Body of pancreas (tissue), 4 donors: ENCODE measurements around the gene CLK3.

Source experiments
- CTCF ChIP-seq, 7 experiments: fragments of 450-650 bp in 4 of 7; fragments of 200-600 bp in 3 of 7; sonication (generic) in 3 of 7; IDR thresholded peaks; one replicate each; pipeline ENCODE4 v1.5.1; 2016 to 2019; ENCODE audit warnings: antibody characterized with exemption in 7 of 7
- POLR2A ChIP-seq, 3 donors: fragments of 450-650 bp; IDR thresholded peaks; one replicate each; pipeline ENCODE4 v1.6.1; 2016; ENCODE audit warnings: antibody characterized with exemption in 3 of 3, mild to moderate bottlenecking in 2 of 3

- TF ChIP-seq POLR2A (IDR thresholded peaks at IDR 0.05) (no peak), CTCF (IDR thresholded peaks at IDR 0.05) (no peak)
These were observed 54.0 kb downstream of the CLK3 start for GRCh38 chr15:74669627-74670026.
